Measurements from ENCODE around the gene CCDC85C. TPM values are rescaled to one million over a fixed set of nuclear protein-coding genes. Genes with fewer than 3 reads are reported as not detected.

The CCDC85C gene
- total RNA-seq, 2 donors from 2014 or later, result 32.8 to 45.8 TPM

- Histone ChIP-seq H3K27ac (ENCODE audit: low read depth, low read length) (no peak overlapping the region), H3K27me3 (ENCODE audit: control insufficient read depth, insufficient read depth, low read length, poor library complexity, severe bottlenecking) (no peaks in the 10 kb centered on the region), H3K9me3 (ENCODE audit: control insufficient read depth, low read length) (no peaks in the 10 kb centered on the region), H3K4me3 (ENCODE audit: low read length) (no peak overlapping the region), H3K9ac (ENCODE audit: extremely low read depth, low read length, poor library complexity, severe bottlenecking) (no peak overlapping the region), H3K36me3 (ENCODE audit: control insufficient read depth, insufficient read depth, low read length) (no peaks in the 10 kb centered on the region), H3K4me1 (ENCODE audit: control insufficient read depth, insufficient read depth, low read length) (peaks cover 13% of the 10 kb centered on the region)
- Mint-ChIP-seq H3K4me3 (no peak overlapping the region), H3K27me3 (ENCODE audit: insufficient read depth) (no peaks in the 10 kb centered on the region), H3K27ac (peak overlapping the region; percentile 72), H3K9me3 (no peaks in the 10 kb centered on the region), H3K4me1 (peaks cover 48% of the 10 kb centered on the region), H3K36me3 (ENCODE audit: low read depth) (no peaks in the 10 kb centered on the region)
- no peak for DNase-seq
- TF ChIP-seq, protein P1, sequence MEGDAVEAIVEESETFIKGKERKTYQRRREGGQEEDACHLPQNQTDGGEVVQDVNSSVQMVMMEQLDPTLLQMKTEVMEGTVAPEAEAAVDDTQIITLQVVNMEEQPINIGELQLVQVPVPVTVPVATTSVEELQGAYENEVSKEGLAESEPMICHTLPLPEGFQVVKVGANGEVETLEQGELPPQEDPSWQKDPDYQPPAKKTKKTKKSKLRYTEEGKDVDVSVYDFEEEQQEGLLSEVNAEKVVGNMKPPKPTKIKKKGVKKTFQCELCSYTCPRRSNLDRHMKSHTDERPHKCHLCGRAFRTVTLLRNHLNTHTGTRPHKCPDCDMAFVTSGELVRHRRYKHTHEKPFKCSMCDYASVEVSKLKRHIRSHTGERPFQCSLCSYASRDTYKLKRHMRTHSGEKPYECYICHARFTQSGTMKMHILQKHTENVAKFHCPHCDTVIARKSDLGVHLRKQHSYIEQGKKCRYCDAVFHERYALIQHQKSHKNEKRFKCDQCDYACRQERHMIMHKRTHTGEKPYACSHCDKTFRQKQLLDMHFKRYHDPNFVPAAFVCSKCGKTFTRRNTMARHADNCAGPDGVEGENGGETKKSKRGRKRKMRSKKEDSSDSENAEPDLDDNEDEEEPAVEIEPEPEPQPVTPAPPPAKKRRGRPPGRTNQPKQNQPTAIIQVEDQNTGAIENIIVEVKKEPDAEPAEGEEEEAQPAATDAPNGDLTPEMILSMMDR (conservative IDR thresholded peaks at IDR 0.05), result no peak
- 70% methylated on average over 5 to 10 of the region's 10 CpGs for WGBS, 2 experiments (ENCODE audit: insufficient coverage in 1 of 2, insufficient read length in 1 of 2)
These were observed 54.3 kb downstream of the CCDC85C start for GRCh38 chr14:99549684-99550083.

GRCh38 chr14:99548871-99549515 lies 55.0 kb downstream of the CCDC85C start:
- H3K27me3 ChIP-seq (ENCODE audit: control insufficient read depth, insufficient read depth, low read length, poor library complexity, severe bottlenecking), result no peaks in the 10 kb centered on the region
- peak overlapping the region; percentile 72 for H3K27ac Mint-ChIP-seq

GRCh38 chr14:99548255-99548654 lies 55.8 kb downstream of the CCDC85C start:
- Mint-ChIP-seq H3K27ac (no peak overlapping the region), H3K4me3 (no peak overlapping the region), H3K36me3 (ENCODE audit: low read depth) (no peaks in the 10 kb centered on the region), H3K4me1 (peaks cover 51% of the 10 kb centered on the region), H3K27me3 (ENCODE audit: insufficient read depth) (no peaks in the 10 kb centered on the region), H3K9me3 (no peaks in the 10 kb centered on the region)
- H3K27me3 ChIP-seq (ENCODE audit: control insufficient read depth, insufficient read depth, low read length, poor library complexity, severe bottlenecking), result no peaks in the 10 kb centered on the region
- no peak overlapping the region for H3K9ac ChIP-seq (ENCODE audit: extremely low read depth, low read length, poor library complexity, severe bottlenecking)
- no peaks in the 10 kb centered on the region for H3K9me3 ChIP-seq (ENCODE audit: control insufficient read depth, low read length)
- WGBS, 2 experiments (ENCODE audit: insufficient coverage in 1 of 2, insufficient read length in 1 of 2), result 94 to 97% methylated on average over 15 to 18 of the region's 18 CpGs
- peaks cover 13% of the 10 kb centered on the region for H3K4me1 ChIP-seq (ENCODE audit: control insufficient read depth, insufficient read depth, low read length)
- TF ChIP-seq, protein P1 (conservative IDR thresholded peaks at IDR 0.05), result no peak
- DNase-seq, result no peak
- no peak overlapping the region for H3K4me3 ChIP-seq (ENCODE audit: low read length)
- no peak overlapping the region for H3K27ac ChIP-seq (ENCODE audit: low read depth, low read length)
- no peaks in the 10 kb centered on the region for H3K36me3 ChIP-seq (ENCODE audit: control insufficient read depth, insufficient read depth, low read length)

More at GRCh38 chr14:99548871-99549515, 55.0 kb downstream of the CCDC85C start:
- no peaks in the 10 kb centered on the region for H3K36me3 ChIP-seq (ENCODE audit: control insufficient read depth, insufficient read depth, low read length)
- H3K4me1 ChIP-seq (ENCODE audit: control insufficient read depth, insufficient read depth, low read length), result peaks cover 13% of the 10 kb centered on the region
- H3K9me3 ChIP-seq (ENCODE audit: control insufficient read depth, low read length), result no peaks in the 10 kb centered on the region
- no peak overlapping the region for H3K9ac ChIP-seq (ENCODE audit: extremely low read depth, low read length, poor library complexity, severe bottlenecking)
- 88 to 89% methylated on average over 5 to 9 of the region's 10 CpGs for WGBS, 2 experiments (ENCODE audit: insufficient coverage in 1 of 2, insufficient read length in 1 of 2)
- H3K36me3 Mint-ChIP-seq (ENCODE audit: low read depth), result no peaks in the 10 kb centered on the region
- TF ChIP-seq, protein P1 (conservative IDR thresholded peaks at IDR 0.05), result no peak
- H3K4me3 ChIP-seq (ENCODE audit: low read length), result no peak overlapping the region
- no peak for DNase-seq
- no peak overlapping the region for H3K4me3 Mint-ChIP-seq
- no peak overlapping the region for H3K27ac ChIP-seq (ENCODE audit: low read depth, low read length)
- H3K27me3 Mint-ChIP-seq (ENCODE audit: insufficient read depth), result no peaks in the 10 kb centered on the region
- H3K4me1 Mint-ChIP-seq, result peaks cover 51% of the 10 kb centered on the region
- no peaks in the 10 kb centered on the region for H3K9me3 Mint-ChIP-seq

Measured in endodermal cell (in vitro differentiated cells).